GM21367 (cell line): ENCODE data around the gene PRDM11.
"Not testable (repeated sequence)": the region's sequence is repeated elsewhere in the genome, so short reads cannot be mapped to it uniquely, and the experiment has no call there.

ENCODE experiments used
- ATAC-seq: cut with Tn5 transposase; IDR thresholded peaks from one replicate; pipeline ENCODE4 v1.9.1; 2021; ENCODE audit not compliant: unreplicated experiment

PRDM11 gene

GRCh38 chr11:45146072-45147016 lies at the start of gene PRDM11:
Gene PRDM11, plus strand, starts transcription at chr11:45146639. Its CDS starts 35,128 bp downstream, at chr11:45181767.
- ATAC-seq = peak; percentile 25

- no peak for ATAC-seq
Measured at GRCh38 chr11:45097721-45098493, 48.5 kb upstream of the PRDM11 start.

- no peak for ATAC-seq
Measured at GRCh38 chr11:45098929-45099328, 47.5 kb upstream of the PRDM11 start.

GRCh38 chr11:45100339-45100738 lies 46.1 kb upstream of the PRDM11 start:
- ATAC-seq = no peak

- ATAC-seq = no peak
Measured at GRCh38 chr11:45102361-45102809, 44.1 kb upstream of the PRDM11 start.

- peak; percentile 69 for ATAC-seq
Measured at GRCh38 chr11:45102810-45103621, 43.4 kb upstream of the PRDM11 start.

- no peak for ATAC-seq
Measured at GRCh38 chr11:45104006-45104789, 42.2 kb upstream of the PRDM11 start.

- no peak for ATAC-seq
Measured at GRCh38 chr11:45104790-45105084, 41.7 kb upstream of the PRDM11 start.

- ATAC-seq = no peak
Measured at GRCh38 chr11:45105233-45105983, 41.0 kb upstream of the PRDM11 start.

- no peak for ATAC-seq
Measured at GRCh38 chr11:45105984-45106375, 40.5 kb upstream of the PRDM11 start.

GRCh38 chr11:45106440-45106839 lies 40.0 kb upstream of the PRDM11 start:
- no peak for ATAC-seq

GRCh38 chr11:45107029-45107428 lies 39.4 kb upstream of the PRDM11 start:
- no peak for ATAC-seq

- ATAC-seq = no peak
Measured at GRCh38 chr11:45108070-45109064, 38.1 kb upstream of the PRDM11 start.

- ATAC-seq = no peak
Measured at GRCh38 chr11:45109400-45109799, 37.0 kb upstream of the PRDM11 start.

GRCh38 chr11:45110562-45110961 lies 35.9 kb upstream of the PRDM11 start:
- no peak for ATAC-seq

GRCh38 chr11:45113807-45114206 lies 32.6 kb upstream of the PRDM11 start:
- no peak for ATAC-seq

- ATAC-seq = not testable (repeated sequence)
Measured at GRCh38 chr11:45127836-45128235, 18.6 kb upstream of the PRDM11 start.

GRCh38 chr11:45133878-45134277 lies 12.6 kb upstream of the PRDM11 start:
- no peak for ATAC-seq
